ENCODE measurements around the gene ZNF503. TPM values are rescaled to one million over a fixed set of nuclear protein-coding genes. Genes with fewer than 3 reads are reported as not detected.

Gene ZNF503
- total RNA-seq, 1 donor from 2014 or later = 16.8 TPM

- no peak for DNase-seq (ENCODE audit: low spot score)
Measured at GRCh38 chr10:75407713-75408508, 6.3 kb upstream of the ZNF503 start.

- DNase-seq (ENCODE audit: low spot score) = no peak
Measured at GRCh38 chr10:75407224-75407712, 5.7 kb upstream of the ZNF503 start.

- DNase-seq (ENCODE audit: low spot score) = no peak
Measured at GRCh38 chr10:75406462-75407223, 5.1 kb upstream of the ZNF503 start.

DNA sequence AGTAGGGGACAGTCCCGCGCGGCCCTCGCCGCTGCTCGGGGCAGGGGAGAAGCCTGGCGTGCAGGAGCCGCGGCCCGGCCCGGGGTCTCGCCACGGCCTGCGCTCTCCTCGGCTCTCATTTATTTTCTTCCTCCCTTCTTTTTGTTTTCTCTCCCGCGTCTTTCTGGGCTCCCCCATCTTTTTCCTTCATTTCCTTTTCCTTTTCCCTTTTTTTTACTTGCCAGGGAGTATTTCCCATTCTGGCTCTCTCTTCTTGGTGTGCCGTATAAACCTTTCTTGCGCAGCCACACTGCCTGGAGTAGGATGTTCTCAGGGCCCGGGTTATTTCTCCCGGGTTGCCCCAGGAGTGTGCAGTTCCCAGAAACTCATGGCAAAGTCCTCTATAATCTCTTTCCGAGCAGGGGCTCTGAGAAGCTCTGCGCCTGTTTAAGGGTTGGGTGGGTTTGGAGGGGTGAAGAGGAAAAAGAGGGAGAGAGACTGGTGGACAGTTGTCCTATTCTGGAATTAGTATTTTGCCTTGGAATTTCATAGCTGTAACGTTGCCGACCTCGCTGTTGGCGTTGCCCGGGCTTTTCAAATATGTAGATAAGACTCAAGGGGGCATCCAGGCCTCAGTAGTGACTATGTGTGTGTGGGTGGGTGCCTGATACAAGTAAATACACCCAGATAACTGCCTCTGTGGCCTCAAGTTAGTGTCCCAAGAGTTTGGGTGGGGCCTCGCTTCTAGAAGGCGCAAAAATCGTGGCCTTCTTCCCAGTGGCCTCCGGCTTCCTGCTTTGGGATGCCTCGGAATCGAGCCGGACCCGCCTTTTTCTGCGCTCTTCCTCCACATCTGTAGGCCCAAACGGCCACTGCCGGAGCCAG lies 4.3 kb upstream of the ZNF503 start:
- no peak for DNase-seq (ENCODE audit: low spot score)

DNA sequence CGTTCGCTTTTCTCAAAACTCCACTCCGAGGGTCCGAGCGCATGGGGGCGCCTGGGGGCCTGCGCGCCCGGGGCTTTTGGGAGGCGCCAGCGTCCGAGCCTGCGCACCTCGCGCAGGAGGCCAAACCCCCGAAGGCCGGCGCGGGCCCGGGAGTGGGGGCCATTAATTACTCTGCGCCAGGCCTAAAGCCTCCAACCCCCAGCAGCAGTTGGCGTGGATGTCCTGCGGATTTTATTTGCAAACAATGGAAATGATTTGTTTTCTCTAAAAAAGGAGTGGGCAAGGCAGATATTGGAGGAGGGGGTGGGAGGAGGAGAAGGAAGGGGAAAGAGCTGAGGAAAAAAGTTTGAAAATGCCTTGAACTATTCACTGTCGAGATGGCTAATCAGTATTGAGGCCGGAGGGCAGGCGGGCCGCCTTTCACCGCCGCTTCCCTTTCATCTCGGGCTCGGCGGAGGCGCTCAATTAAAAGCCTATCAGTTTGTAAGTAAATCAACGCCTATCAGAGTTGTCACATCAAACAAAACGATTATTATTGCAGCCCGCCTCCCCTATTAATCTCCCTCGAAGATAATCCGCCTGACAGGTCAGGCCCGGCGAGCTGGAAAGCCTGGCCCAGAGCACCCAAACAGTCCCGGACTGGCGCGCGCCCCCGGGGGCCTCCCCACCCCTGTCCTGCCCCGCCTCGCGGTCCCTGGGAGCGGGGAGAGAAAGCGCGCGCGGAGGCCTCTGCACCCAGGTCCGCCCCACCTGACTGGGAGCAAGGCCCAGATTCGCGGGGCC lies 3.4 kb upstream of the ZNF503 start:
- DNase-seq (ENCODE audit: low spot score) = no peak

- no peak for DNase-seq (ENCODE audit: low spot score)
Measured at GRCh38 chr10:75403939-75404814, 2.6 kb upstream of the ZNF503 start.

- DNase-seq (ENCODE audit: low spot score) = no peak
Measured at GRCh38 chr10:75403144-75403938, 1.8 kb upstream of the ZNF503 start.

DNA sequence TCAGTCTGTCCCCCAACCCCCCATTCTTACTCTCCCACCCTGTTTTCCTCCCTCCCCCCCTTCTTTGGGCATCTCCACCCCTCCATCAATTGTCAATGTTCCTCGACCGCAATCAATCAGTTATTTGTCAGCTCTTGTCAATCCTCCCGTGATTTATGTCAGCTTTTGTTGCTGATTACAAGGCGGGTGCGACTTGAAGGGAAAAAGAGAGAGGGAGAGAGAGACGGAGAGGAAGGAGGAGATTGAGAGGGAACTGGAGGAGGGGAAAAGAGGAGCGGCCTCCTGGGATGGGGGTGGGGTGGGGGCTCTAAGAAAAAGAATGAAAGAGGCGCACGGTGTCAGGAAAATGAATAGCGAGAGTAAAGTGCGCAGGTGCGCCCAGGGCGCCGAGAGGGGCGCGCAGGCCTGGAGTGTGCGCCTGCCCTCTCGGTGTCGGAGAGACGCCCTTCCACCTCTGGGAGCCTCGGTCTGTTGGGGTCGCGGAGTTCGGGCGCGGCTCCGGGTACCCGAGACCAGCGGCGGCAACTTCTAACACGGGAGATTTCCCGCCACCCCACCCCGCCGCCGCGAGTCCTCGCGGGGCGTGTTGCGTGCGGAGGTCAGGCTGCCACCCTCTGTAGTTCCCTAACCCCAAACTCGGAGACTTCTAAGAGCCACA lies 1.1 kb upstream of the ZNF503 start:
- no peak for DNase-seq (ENCODE audit: low spot score)

GRCh38 chr10:75400771-75401568 lies 594 bp downstream of the ZNF503 start:
- no peak for DNase-seq (ENCODE audit: low spot score)

DNA sequence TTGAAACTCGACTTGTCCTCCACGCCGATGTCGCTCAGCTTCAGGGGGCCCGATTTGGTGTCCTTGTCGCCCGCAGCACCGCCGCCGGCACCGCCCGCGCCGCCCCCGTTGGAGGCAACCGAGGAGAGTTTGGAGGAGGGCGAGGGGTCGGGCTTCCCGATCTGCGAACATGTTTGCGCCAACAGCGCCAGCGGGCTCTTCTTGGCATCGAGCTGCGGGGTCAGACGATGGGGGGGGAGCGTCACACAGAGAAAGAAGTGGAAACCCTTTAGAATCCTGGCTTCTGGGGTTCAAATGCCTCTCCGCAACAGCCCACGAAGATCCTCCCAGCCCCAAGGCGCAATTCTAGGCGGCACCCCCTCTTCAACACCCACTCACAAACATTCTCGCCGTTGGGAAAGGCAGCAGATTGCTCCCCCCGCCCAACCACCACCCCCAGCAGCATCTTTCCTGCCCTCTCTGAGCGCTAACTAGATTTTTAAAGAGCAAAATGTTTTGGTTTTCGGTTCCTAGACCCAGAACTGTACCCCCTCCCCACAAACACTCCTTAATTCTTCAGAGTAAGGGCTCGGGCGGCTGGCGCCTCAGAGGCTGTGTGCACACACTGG lies 1.3 kb downstream of the ZNF503 start:
- no peak for DNase-seq (ENCODE audit: low spot score)

DNA sequence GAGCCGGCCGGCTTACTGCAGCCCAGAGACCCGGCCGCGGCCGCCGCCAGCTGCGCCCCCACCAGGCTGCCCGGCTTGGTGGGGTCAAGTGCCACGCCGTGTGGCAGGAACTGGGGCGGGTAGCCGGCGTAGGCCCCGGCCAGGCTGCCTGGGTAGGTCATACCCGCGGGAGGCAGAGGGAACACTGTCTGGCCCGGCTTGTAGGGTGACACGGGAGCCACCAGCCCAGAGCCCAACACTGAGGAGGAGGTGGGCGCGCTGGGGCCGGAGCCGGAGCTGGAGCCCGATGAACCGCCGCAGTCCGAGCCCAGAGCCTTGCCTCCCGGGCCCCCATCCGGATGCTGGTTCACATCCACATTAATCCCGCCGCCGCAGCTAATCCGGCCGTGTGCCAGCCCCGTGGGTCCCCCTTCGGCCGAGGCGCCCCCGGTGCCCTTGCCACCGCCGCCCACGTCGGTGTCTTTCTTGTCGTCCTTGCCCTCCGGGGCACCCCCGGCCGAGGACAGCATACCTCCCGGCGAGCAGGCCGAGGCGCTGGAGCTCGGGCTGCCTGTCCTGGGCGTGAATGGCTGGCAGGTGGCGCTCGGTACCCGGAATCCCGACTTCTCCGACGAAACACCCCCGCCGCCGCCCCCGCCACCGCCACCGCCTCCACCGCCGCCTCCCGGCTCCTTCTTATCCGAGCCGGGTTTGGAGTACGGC lies 2.0 kb downstream of the ZNF503 start:
- peak; percentile 94 for DNase-seq (ENCODE audit: low spot score)

DNA sequence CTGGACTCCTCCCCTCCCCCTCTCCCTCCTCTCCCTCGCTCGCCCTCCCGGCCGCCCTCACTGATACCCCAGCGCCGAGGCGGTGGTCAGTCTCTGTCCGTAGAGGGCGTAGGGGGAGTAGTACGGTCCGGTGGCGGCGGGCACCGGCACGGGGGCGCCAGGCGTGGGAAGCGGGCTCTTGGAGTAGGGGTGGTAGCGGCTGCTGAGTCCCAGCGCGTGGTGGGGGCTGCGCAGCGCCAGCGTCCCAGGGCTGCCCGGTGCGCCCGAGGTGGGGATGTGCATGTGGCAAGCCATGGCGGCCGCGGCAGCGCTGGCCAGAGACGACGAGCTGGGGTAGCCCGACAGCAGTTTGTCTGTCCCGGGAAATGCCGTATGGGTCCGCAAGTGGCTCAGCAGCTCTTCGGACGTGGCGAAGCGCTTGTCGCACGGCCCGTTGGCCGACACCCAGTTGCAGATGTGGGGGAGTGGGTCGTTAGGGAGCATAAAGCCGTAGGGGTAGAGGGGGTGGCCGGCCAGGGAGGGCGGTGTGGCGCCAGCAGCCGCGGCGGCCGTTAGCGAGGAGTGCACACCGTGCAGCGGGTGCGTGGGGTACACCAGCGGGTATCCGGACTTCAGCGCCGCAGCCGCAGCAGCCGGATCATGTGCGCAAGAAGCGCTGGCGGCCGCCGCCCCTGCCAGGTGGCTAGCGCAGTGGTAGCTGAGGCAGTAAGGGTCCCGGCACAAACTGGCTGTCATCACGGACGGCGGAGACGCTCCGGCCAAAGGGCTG lies 2.7 kb downstream of the ZNF503 start:
- DNase-seq (ENCODE audit: low spot score) = no peak

DNA sequence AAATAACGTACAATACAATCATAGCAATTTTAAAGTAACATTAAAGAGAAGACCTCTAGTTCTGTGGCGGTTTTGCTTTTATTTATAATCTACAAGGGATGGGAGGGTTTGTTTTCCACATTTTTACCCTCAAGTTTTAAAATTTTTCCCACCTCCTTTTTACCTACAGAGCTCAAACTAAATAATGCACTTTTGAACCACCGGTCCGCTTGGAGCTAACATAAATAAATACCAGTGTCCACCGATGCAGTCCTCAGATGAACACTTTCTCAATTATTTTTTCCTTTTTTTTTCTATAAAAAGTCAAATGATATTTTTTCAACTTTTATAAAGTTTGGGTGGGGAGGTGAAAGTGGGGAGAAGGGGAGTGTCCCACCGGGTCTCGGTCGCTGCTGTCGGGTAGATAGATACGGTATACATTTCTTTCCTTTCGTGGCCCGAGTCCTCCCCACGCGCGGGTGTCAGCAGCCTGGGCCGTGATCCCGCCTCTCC lies 3.3 kb downstream of the ZNF503 start:
- DNase-seq (ENCODE audit: low spot score) = no peak

- DNase-seq (ENCODE audit: low spot score) = no peak
Measured at GRCh38 chr10:75397496-75398199, 3.9 kb downstream of the ZNF503 start.
